Erythroblast (primary cell): Measurements from ENCODE around the gene PPARG.

Source experiments
- GATA1 ChIP-seq: IDR thresholded peaks from 2 replicates; pipeline ENCODE4 v1.6.1; 2011; ENCODE audit warnings: low read depth, mild to moderate bottlenecking, control low read depth, low read length, moderate library complexity
- POLR2A ChIP-seq: IDR thresholded peaks from 2 replicates; pipeline ENCODE4 v1.6.1; 2011; ENCODE audit warnings: mild to moderate bottlenecking, low read length

DNA sequence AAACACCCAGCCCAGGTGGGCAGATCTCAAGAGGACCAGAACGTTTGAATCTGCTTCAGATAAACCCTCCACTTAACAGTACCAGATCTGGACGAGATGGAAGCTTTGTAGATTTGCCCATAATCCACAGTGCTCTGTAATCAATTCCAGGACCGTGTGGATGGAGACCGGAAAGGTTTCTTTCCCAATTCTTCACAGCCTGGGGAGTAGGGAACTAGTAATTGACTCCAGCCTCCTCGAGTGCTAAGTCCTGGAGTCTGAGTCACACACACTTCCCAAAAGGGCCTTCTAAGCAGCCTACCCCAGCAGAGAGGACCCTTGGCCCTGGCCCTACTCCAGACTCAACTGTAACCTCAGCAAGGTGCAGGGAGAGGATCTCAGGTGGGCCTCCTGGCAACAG lies 139.3 kb downstream of the PPARG start:
- TF ChIP-seq POLR2A (no peak), GATA1 (no peak)
